ENCODE data around the gene KAZN.

DNA sequence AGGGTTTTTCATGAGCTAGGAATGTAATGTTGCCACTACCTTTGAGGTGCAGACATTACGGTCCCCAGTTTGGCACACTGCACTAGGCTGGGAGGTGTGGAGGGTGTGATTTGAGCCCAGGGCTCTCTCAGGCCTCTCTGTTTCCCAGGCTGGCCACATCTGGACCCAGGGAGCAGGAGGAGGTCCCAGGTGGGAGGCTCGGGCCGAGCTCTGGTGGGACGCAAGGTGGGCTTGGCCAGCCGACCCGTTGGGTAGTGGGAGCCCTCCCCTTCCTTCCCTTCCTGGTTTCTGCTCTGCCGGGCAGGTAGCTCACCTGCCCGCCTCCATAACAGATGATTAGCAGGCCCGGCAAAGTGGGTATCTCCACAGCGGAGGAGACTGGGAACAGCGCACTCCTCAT is 408.9 kb downstream of the KAZN start:
- TF ChIP-seq, protein P1, sequence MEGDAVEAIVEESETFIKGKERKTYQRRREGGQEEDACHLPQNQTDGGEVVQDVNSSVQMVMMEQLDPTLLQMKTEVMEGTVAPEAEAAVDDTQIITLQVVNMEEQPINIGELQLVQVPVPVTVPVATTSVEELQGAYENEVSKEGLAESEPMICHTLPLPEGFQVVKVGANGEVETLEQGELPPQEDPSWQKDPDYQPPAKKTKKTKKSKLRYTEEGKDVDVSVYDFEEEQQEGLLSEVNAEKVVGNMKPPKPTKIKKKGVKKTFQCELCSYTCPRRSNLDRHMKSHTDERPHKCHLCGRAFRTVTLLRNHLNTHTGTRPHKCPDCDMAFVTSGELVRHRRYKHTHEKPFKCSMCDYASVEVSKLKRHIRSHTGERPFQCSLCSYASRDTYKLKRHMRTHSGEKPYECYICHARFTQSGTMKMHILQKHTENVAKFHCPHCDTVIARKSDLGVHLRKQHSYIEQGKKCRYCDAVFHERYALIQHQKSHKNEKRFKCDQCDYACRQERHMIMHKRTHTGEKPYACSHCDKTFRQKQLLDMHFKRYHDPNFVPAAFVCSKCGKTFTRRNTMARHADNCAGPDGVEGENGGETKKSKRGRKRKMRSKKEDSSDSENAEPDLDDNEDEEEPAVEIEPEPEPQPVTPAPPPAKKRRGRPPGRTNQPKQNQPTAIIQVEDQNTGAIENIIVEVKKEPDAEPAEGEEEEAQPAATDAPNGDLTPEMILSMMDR (optimal IDR thresholded peaks at IDR 0.05 in 1 of 3, IDR thresholded peaks at IDR 0.05 in 1 of 3, conservative IDR thresholded peaks at IDR 0.05 in 1 of 3; ENCODE audit: extremely low read depth in 1 of 3, insufficient read depth in 2 of 3, low read length in 3 of 3): no peak
- TF ChIP-seq EZH2 (IDR thresholded peaks at IDR 0.05; ENCODE audit: low read length): no peak
